ENCODE data around the gene ZNF577.

- no peak for TF ChIP-seq EZH2 (IDR thresholded peaks at IDR 0.05; ENCODE audit: borderline replicate concordance, insufficient read depth, low read depth, low read length, poor library complexity, severe bottlenecking)
- no peak for TF ChIP-seq CTCF (IDR thresholded peaks at IDR 0.05)
These were observed 63.3 kb downstream of the ZNF577 start for GRCh38 chr19:51824281-51825005.
